CD4-positive, alpha-beta T cell (primary cell): ENCODE results near the gene HIF1A. TPM values are rescaled to one million over a fixed set of nuclear protein-coding genes. Genes with fewer than 3 reads are reported as not detected.

ENCODE experiments used
- ATAC-seq: fragments of 200-7000 bp; cut with Tn5 transposase; one replicate; pipeline ENCODE4 v1.10.0; 2022; ENCODE audit warnings: mild to moderate bottlenecking; ENCODE audit not compliant: poor library complexity
- CTCF ChIA-PET: fragments of 350-600 bp; sonication (Branson Sonifier 250); formaldehyde crosslinking; loops from one replicate; lab custom pipeline; 2021; ENCODE audit warnings: antibody characterized with exemption, inconsistent platforms; lab: Charles Lee
- POLR2A ChIA-PET: fragments of 350-600 bp; sonication (Branson Sonifier 250); formaldehyde crosslinking; loops from one replicate; lab custom pipeline; 2021; ENCODE audit warnings: antibody characterized with exemption, inconsistent platforms; lab: Charles Lee
- DNase-seq, 14 experiments: peaks; one replicate each; pipeline ENCODE4 v3.0.0-alpha.2; 2013 to 2020; ENCODE audit warnings: mixed read lengths in 2 of 14
- H3K27ac ChIP-seq, 2 donors: one replicate each; pipeline versions ENCODE4 v1.5.1 to v1.7.0; 2013; ENCODE audit warnings: low read length in 2 of 2, low read depth in 1 of 2, mild to moderate bottlenecking in 1 of 2
- H3K27me3 ChIP-seq, 2 experiments: 1 replicate in 1 of 2; 2 replicates in 1 of 2; pipeline versions ENCODE4 v1.6.1 to v1.7.0; 2013; ENCODE audit warnings: low read length in 2 of 2, control low read depth in 1 of 2, mild to moderate bottlenecking in 1 of 2, moderate library complexity in 1 of 2; ENCODE audit not compliant: insufficient read depth in 2 of 2, control insufficient read depth in 1 of 2
- H3K36me3 ChIP-seq: one replicate; pipeline ENCODE4 v1.6.1; 2013; ENCODE audit warnings: low read length, control low read depth; ENCODE audit not compliant: insufficient read depth
- H3K4me1 ChIP-seq: one replicate; pipeline ENCODE4 v1.6.1; 2013; ENCODE audit warnings: low read length, control low read depth; ENCODE audit not compliant: insufficient read depth
- H3K4me3 ChIP-seq: one replicate; pipeline ENCODE4 v1.5.1; 2013; ENCODE audit warnings: mild to moderate bottlenecking, low read length, moderate library complexity
- H3K9me3 ChIP-seq, 2 experiments: 1 replicate in 1 of 2; 2 replicates in 1 of 2; pipeline versions ENCODE4 v1.6.1 to v1.7.0; 2013; ENCODE audit warnings: low read length in 2 of 2, mild to moderate bottlenecking in 2 of 2, control low read depth in 1 of 2, moderate library complexity in 1 of 2; ENCODE audit not compliant: control insufficient read depth in 1 of 2, insufficient read depth in 1 of 2
- H3K27ac Mint-ChIP-seq: one replicate; pipeline ENCODE4 v1.8.0; 2020; ENCODE audit warnings: mixed read lengths
- H3K27me3 Mint-ChIP-seq: one replicate; pipeline ENCODE4 v1.8.0; 2021; ENCODE audit warnings: mixed read lengths
- H3K36me3 Mint-ChIP-seq: one replicate; pipeline ENCODE4 v1.8.0; 2021; ENCODE audit warnings: low read depth, mixed read lengths
- H3K4me1 Mint-ChIP-seq: one replicate; pipeline ENCODE4 v1.8.0; 2021; ENCODE audit warnings: low read depth, mixed read lengths
- H3K4me3 Mint-ChIP-seq: one replicate; pipeline ENCODE4 v1.8.0; 2020; ENCODE audit warnings: mild to moderate bottlenecking, mixed read lengths
- H3K9me3 Mint-ChIP-seq: one replicate; pipeline ENCODE4 v1.8.0; 2020; ENCODE audit warnings: mixed read lengths
- CTCF ChIP-seq: fragments of 200-600 bp; IDR thresholded peaks from one replicate; pipeline ENCODE4 v1.8.0; 2022; ENCODE audit warnings: antibody characterized with exemption, mild to moderate bottlenecking
- intact Hi-C, 2 experiments: fragments of 100-400 bp; cut with DNase I in 1 of 2; cut with micrococcal nuclease in 1 of 2; formaldehyde crosslinking; loops; one replicate each; pipeline versions ENCODE4 v1.15.1 to v1.9.0; 2023 to 2025; cut with DNase I, micrococcal nuclease
- total RNA-seq, 174 experiments: library from RNA in 2 of 174; stranded (reverse) in 2 of 174; gene quantifications; one replicate each; pipeline ENCODE4 v1.2.3 and lab custom pipeline; 2021 to 2026

The HIF1A gene
- total RNA-seq, 2 experiments from 2014 or later: 350 to 369 TPM

- Histone ChIP-seq H3K4me3 (no peak overlapping the region), H3K27me3 (no peaks in the 10 kb centered on the region), H3K4me1 (peaks cover 7% of the 10 kb centered on the region), H3K9me3 (no peaks in the 10 kb centered on the region), H3K36me3 (peaks cover 57% of the 10 kb centered on the region), H3K27ac (no peak overlapping the region)
- no peak for DNase-seq
- no peak for ATAC-seq
- no peaks in the 10 kb centered on the region for H3K9me3 Mint-ChIP-seq
- H3K4me1 Mint-ChIP-seq: peaks cover 4% of the 10 kb centered on the region
- intact Hi-C loops: loop anchor here in 1 of 2 experiments (2.0 kb wide), 1 partner anchor 15 kb away; the partner anchor contains the start of gene SNAPC1
- ChIA-PET POLR2A (interaction anchor here (7.1 kb wide), 1 partner anchor 15 kb away, joined by 37 read pairs; the partner anchor contains the start of gene SNAPC1), CTCF (no interaction called here)
- H3K27me3 Mint-ChIP-seq: no peaks in the 10 kb centered on the region
- H3K27ac Mint-ChIP-seq: no peak overlapping the region
- TF ChIP-seq CTCF: no peak
- peaks cover 63% of the 10 kb centered on the region for H3K36me3 Mint-ChIP-seq
- H3K4me3 Mint-ChIP-seq: no peak overlapping the region
Observed at GRCh38 chr14:61747342-61747741, 52.0 kb downstream of the HIF1A start.

- H3K4me3 Mint-ChIP-seq: peak overlapping the region; percentile 0
- no peak for ATAC-seq
- Histone ChIP-seq H3K4me1 (peaks cover 7% of the 10 kb centered on the region), H3K4me3 (no peak overlapping the region), H3K27ac (no peak overlapping the region), H3K27me3 (no peaks in the 10 kb centered on the region), H3K36me3 (peaks cover 41% of the 10 kb centered on the region), H3K9me3 (no peaks in the 10 kb centered on the region)
- intact Hi-C loops: no loop called here
- peak overlapping the region; percentile 58 for H3K27ac Mint-ChIP-seq
- DNase-seq: peak in 1 of 14 experiments; percentile 17
- peaks cover 4% of the 10 kb centered on the region for H3K4me1 Mint-ChIP-seq
- ChIA-PET POLR2A (interaction anchor here (1.7 to 7.1 kb wide), 2 partner anchors 13 to 43 kb away, joined by 3 to 37 read pairs; partner anchors contain the start of gene SNAPC1), CTCF (interaction anchor here (0.7 to 1.9 kb wide), 4 partner anchors 15 to 795 kb away, joined by 3 to 5 read pairs (median 4); no protein-coding TSS in a partner anchor)
- no peaks in the 10 kb centered on the region for H3K27me3 Mint-ChIP-seq
- H3K9me3 Mint-ChIP-seq: no peaks in the 10 kb centered on the region
- peaks cover 48% of the 10 kb centered on the region for H3K36me3 Mint-ChIP-seq
- no peak for TF ChIP-seq CTCF
Observed at GRCh38 chr14:61749264-61749663, 54.0 kb downstream of the HIF1A start.

- peaks cover 43% of the 10 kb centered on the region for H3K36me3 Mint-ChIP-seq
- ATAC-seq (no peak), DNase-seq (no peak)
- ChIA-PET POLR2A (interaction anchor here (0.6 to 7.1 kb wide), 3 partner anchors 12 to 1655 kb away, joined by 3 to 37 read pairs (median 3); partner anchors contain the start of gene SNAPC1), CTCF (interaction anchor here (1.3 to 1.9 kb wide), 2 partner anchors 15 to 88 kb away, joined by 3 to 4 read pairs; no protein-coding TSS in a partner anchor)
- no peaks in the 10 kb centered on the region for H3K27me3 Mint-ChIP-seq
- no peak overlapping the region for H3K27ac ChIP-seq
- no peaks in the 10 kb centered on the region for H3K9me3 ChIP-seq
- H3K27me3 ChIP-seq: no peaks in the 10 kb centered on the region
- no peak overlapping the region for H3K4me3 ChIP-seq
- H3K27ac Mint-ChIP-seq: peak overlapping the region; percentile 58
- H3K4me1 Mint-ChIP-seq: peaks cover 4% of the 10 kb centered on the region
- no peaks in the 10 kb centered on the region for H3K9me3 Mint-ChIP-seq
- H3K4me1 ChIP-seq: peaks cover 7% of the 10 kb centered on the region
- intact Hi-C loops: loop anchor here in 1 of 2 experiments (5.0 kb wide), 2 partner anchors 53 to 87 kb away; partner anchors contain the start of gene HIF1A
- peaks cover 35% of the 10 kb centered on the region for H3K36me3 ChIP-seq
- peak overlapping the region; percentile 83 for H3K4me3 Mint-ChIP-seq
- no peak for TF ChIP-seq CTCF
Observed at GRCh38 chr14:61749867-61750266, 54.6 kb downstream of the HIF1A start.
